ENCODE measurements around the gene CPOX. TPM values are rescaled to one million over a fixed set of nuclear protein-coding genes. Genes with fewer than 3 reads are reported as not detected.

The CPOX gene
- total RNA-seq, 2 donors from 2014 or later, result 9.2 to 12.7 TPM

- ATAC-seq (no peak), DNase-seq (no peak)
- intact Hi-C loops (cut with DNase I), result loop anchor here (5.0 to 10.0 kb wide), 6 partner anchors 75 to 395 kb away; partner anchors contain the start of gene CLDND1 (in 1 of the 2)
Measured at GRCh38 chr3:98599647-98600411, 6.4 kb upstream of the CPOX start.

DNA sequence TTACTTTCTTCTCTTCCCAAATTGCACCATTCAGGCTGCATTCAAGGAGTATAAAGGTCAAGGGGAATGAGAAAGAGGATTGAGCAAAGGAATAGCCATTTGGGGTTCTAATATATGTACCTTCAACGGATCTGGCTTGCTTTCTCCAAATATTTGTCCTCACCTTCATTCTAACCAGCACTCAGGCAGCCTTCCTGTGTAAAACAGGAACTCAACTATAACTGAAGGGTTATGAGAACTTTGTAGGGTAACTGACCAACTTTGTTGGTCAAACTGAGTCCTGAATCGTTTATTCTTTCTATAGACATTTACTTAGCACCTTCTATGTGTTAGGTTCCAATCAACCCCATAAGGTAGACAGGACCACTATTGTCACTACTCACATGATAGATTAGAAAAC, 5.1 kb upstream of the CPOX start:
- intact Hi-C loops (cut with DNase I), result loop anchor here in 1 of 2 donors (5.0 to 10.0 kb wide), 2 partner anchors 74 to 394 kb away; partner anchors contain the start of gene CLDND1
- DNase-seq (no peak), ATAC-seq (no peak)

DNA sequence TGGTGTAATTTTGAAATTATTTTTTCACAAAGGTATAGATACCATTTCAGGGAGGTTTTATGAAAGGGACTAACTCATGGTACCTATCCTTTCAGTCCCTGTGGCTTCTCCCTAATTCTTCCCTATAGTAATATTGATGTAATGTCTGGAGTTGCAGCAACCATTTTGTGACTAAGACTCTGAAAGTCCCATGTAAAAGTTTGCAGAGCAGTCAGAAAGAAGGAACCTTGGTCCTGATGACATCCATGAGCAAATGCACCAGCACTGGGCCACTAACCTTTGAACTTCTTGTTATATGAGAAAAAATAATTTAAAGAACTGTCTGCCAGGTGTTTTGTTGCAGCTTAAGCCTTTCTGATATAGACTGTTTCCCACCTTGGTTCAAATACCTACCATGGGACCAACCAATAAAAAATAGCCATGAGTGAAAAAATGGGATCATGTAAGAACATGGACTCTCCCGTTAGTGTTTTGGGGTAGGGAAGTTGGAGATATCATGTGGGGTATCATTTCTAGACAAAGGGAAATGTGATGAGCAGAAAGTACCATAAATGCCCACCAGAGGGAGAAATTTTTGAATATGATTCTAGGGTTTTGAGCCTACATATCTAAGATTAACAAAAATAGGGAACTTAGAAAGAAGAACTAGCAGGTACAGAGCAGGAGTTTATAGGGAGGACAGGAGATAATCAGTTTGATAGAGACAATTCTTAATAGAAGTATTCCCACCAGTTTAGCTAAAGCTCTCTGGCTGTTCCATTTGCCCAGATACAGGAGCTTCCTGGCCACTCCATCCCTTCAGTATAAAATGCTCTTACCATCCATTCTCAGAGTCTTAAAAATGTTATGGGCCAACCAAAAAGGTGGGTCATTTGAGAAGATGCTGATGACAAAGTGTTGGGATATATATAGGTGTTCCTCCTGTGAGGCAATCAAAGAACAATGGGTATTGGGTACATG, 3.4 kb upstream of the CPOX start:
- no peak for ATAC-seq
- no peak for DNase-seq
- intact Hi-C loops (cut with DNase I), result loop anchor here in 1 of 2 donors (5.0 to 10.0 kb wide), 2 partner anchors 72 to 395 kb away; partner anchors contain the start of gene CLDND1

- intact Hi-C loops (cut with DNase I), result loop anchor here in 1 of 2 donors (5.0 to 10.0 kb wide), 2 partner anchors 71 to 396 kb away; partner anchors contain the start of gene CLDND1
- no peak for ATAC-seq
Measured at GRCh38 chr3:98596087-98596486, 2.7 kb upstream of the CPOX start.

DNA sequence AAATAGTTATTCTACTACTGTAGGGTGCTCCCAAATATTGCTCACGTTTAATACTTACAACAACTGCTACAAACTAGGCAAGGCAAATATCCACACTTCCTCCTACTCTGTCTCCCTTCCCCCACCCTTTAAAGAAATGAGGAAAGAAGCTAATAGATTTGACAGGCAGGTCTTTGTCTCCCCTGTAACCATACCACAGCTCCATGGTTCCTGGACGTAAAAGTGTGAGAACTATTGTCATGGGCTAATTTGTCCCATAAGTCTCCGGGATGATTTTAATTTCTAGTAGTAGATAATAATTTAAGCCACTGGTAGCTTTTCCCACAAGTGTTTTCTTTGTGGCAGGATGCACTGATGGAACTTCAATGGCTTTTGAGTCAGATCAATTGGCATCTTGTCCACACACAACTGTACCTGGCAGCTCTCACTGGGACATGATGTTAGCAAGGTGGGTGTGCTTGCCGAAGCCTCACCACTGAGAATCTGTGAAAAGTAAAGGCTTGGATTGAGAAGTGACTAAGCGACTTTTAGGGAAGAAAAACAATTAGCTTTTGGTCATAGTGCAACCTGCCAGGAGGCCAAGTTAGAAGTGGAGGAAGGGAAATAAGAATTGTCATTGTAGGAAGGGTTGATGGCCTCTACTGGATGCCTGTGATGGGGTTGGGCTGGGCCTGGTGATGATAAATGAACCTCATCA, 1.4 kb upstream of the CPOX start:
- intact Hi-C loops (cut with DNase I), result loop anchor here in 1 of 2 donors (5.0 to 10.0 kb wide), 2 partner anchors 70 to 398 kb away; partner anchors contain the start of gene CLDND1

More at GRCh38 chr3:98596087-98596486, 2.7 kb upstream of the CPOX start:
- DNase-seq, result no peak

DNA sequence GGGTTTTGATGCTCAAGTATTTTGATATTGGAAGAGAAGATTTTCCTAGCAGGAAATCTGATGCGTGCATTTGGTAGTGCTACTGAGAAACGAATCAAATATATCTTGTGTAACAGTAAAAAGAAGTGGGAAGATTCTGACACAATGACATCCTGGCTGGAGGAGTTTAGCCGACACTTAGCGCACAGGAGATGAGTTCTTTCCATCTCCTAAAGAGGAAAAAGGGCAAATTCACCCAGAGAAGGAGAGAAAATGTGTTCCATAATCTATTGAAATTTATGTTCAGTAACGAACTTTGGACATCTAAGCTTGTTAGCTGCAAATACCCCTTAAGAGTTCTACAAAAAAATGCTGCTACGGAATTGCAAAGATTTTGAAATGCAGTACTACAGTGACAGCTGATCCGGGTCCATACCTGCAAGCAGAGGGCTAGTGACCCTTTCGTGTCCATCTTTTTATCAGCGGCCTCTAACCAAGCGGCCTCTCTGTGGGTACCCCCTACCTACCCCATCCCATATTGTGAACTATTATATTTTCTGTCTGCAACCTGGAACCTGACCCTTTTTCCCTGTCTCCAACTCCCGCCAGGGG, 971 bp downstream of the CPOX start:
- DNase-seq (no peak), ATAC-seq (no peak)
- intact Hi-C loops (cut with DNase I), result loop anchor here in 1 of 2 donors (10.0 kb wide), 1 partner anchor 68 kb away; the partner anchor contains the start of gene CLDND1

More for the DNA sequence above, 1.4 kb upstream of the CPOX start:
- ATAC-seq (no peak), DNase-seq (no peak)

- no peak for ATAC-seq
- intact Hi-C loops (cut with DNase I), result loop anchor here in 1 of 2 donors (10.0 kb wide), 1 partner anchor 65 kb away; the partner anchor contains the start of gene CLDND1
- DNase-seq, result no peak
Measured at GRCh38 chr3:98589331-98590036, 3.9 kb downstream of the CPOX start.

DNA sequence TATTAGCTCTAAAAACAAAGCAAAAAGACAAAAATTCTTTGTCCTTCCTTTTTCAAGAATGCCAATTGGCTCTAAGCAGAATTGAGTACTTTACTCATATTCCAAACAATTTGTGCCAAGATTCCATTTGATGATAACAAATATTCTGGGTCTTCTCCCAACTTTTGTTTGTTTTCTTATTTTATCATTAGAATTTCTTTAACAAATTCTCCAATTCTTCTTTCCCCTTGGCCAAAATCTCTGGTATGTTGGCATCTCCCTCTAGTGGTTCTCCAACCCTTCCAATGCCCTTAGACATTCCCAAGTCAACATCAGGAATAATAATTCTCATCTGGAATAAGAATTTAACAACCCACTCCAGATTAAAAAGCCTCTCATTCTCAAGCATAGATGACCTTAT, 5.3 kb downstream of the CPOX start:
- intact Hi-C loops (cut with DNase I), result no loop called here
- DNase-seq (no peak), ATAC-seq (no peak)

DNA sequence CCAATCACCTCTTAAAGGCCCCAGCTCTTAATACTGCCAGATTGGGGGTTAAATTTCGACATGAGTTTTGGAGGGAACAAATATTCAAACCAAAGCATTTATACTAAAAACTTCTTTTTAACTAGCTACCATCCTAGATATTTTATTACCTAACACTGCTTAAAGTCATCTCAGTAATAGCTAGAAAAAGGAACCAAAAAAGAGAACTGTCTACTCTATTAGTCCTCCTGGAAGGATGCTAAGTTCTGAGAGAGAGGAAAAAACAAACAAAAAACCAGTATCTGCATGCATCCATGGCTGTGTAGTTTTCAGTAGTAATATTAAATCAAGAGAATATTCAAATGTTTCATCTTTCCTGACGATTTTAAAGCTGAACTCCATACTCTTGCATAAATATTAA, 5.8 kb downstream of the CPOX start:
- ATAC-seq (no peak), DNase-seq (no peak)
- intact Hi-C loops (cut with DNase I), result no loop called here

GRCh38 chr3:98584547-98584946, 8.9 kb downstream of the CPOX start:
- DNase-seq, result no peak
- intact Hi-C loops (cut with DNase I), result no loop called here
- ATAC-seq, result no peak

- intact Hi-C loops (cut with DNase I), result no loop called here
- no peak for ATAC-seq
- DNase-seq, result no peak
Measured at GRCh38 chr3:98583766-98584165, 9.6 kb downstream of the CPOX start.

- ATAC-seq, result no peak
- intact Hi-C loops (cut with DNase I), result no loop called here
- no peak for DNase-seq
Measured at GRCh38 chr3:98582042-98582441, 11.4 kb downstream of the CPOX start.

DNA sequence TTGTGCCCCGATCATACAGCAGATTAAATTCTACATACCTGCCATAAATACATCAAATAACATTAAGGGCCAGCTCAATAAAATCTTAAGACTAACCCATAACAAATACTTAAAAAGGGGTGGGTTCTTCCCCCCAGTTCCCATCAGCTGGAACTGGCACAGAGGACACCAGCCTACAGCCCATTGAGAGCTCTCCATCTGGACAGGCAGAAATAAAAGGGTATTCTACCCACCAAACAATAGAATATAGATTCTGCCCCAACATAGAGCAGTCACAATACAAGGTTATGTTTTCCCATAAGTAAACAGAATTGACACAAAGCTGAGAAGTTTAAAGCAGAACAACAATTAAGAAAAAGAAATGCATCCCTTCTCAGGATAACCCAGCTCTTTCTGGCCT, 11.9 kb downstream of the CPOX start:
- ATAC-seq (no peak), DNase-seq (no peak)
- intact Hi-C loops (cut with DNase I), result no loop called here

- intact Hi-C loops (cut with DNase I), result no loop called here
- DNase-seq (no peak), ATAC-seq (no peak)
Measured at GRCh38 chr3:98580401-98581386, 12.7 kb downstream of the CPOX start.

DNA sequence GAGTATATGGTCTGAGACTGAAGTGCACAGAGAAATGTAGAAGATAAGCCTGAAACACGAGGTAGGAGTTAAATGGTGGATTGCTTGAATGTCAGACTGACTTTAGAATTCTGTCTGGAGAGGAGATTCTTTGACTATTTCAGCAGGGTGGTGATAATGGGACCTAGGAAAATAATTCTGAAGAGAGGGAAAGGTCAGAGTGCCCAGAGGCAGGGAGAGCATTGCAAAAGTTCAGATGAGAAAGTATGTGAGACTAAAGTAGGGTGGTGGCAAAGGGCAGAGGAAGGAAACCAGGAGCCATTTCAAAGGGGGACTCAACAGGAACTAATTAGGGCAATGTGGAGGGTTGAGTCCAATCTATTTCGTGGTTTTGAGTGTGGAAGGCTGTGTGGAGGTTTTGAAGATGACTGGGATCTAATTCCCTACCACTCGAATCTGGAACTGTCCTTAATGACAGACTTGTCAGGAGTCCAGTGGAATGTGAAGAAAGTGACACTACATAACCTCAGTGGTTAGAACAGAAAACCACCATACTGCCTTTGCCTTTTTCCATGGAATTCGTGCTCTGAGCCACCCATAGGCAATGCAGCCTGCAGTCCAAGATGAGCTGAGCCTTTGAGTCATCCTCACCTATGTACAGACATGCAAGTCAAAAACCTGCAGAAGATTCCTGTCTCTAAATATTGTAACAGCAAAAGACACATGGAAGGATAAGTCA, 16.1 kb downstream of the CPOX start:
- no peak for DNase-seq
- intact Hi-C loops (cut with DNase I), result no loop called here
- ATAC-seq, result no peak

DNA sequence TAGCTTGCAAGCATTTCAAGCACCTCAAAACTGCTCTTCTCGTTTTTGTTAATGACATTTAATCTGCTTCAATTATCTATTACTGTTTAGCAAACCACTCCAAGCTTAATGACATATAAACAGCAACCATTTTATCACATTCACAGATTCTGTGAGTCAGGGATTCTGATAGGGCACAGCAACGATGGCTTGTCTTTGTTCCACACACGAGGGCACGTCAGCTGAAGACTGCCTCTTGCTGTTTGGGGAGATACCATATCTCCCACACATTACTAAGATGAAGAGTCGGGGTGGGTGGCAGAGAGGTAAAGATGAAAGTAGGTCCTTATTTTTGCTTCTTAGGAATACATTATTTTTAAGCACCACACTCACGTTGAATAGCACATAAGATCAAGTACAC, 19.3 kb downstream of the CPOX start:
- ATAC-seq (no peak), DNase-seq (no peak)
- intact Hi-C loops (cut with DNase I), result no loop called here
